Lung (tissue), 12 donors: ENCODE data around the gene RNF13. TPM values are rescaled to one million over a fixed set of nuclear protein-coding genes. Genes with fewer than 3 reads are reported as not detected.

Experiments
- ATAC-seq: fragments of 200-7000 bp; cut with Tn5 transposase; one replicate; pipeline ENCODE4 v1.9.1; 2020; ENCODE audit warnings: moderate number of reproducible peaks; ENCODE audit not compliant: insufficient read depth, low FRiP score
- DNase-seq, 3 donors: peaks; one replicate each; pipeline ENCODE4 v3.0.0-alpha.2; 2013 to 2017
- H3K27ac ChIP-seq, 2 donors: one replicate each; pipeline ENCODE4 v1.5.1; 2013; ENCODE audit warnings: mild to moderate bottlenecking in 2 of 2, moderate library complexity in 2 of 2, control low read depth in 1 of 2, inconsistent platforms in 1 of 2, low read depth in 1 of 2, low read length in 1 of 2
- H3K27me3 ChIP-seq, 3 donors: one replicate each; pipeline ENCODE4 v1.5.1; 2013; ENCODE audit warnings: low read length in 2 of 3; ENCODE audit not compliant: control insufficient read depth in 3 of 3, insufficient read depth in 3 of 3
- H3K36me3 ChIP-seq, 4 donors: one replicate each; pipeline ENCODE4 v1.5.1; 2013; ENCODE audit warnings: low read length in 4 of 4, mild to moderate bottlenecking in 1 of 4, moderate library complexity in 1 of 4; ENCODE audit not compliant: control insufficient read depth in 4 of 4, insufficient read depth in 4 of 4
- H3K4me1 ChIP-seq, 5 donors: one replicate each; pipeline ENCODE4 v1.5.1; 2013; ENCODE audit warnings: low read length in 5 of 5, mild to moderate bottlenecking in 2 of 5, moderate library complexity in 1 of 5; ENCODE audit not compliant: control insufficient read depth in 5 of 5, insufficient read depth in 5 of 5
- H3K4me3 ChIP-seq: one replicate; pipeline ENCODE4 v1.5.1; 2013; ENCODE audit warnings: mild to moderate bottlenecking, control low read depth, moderate library complexity
- H3K9ac ChIP-seq, 2 donors: one replicate each; pipeline ENCODE4 v1.5.1; 2013; ENCODE audit warnings: low read length in 2 of 2, control low read depth in 1 of 2; ENCODE audit not compliant: insufficient read depth in 1 of 2
- H3K9me3 ChIP-seq, 4 donors: one replicate each; pipeline ENCODE4 v1.5.1; 2013; ENCODE audit warnings: low read length in 3 of 4, mild to moderate bottlenecking in 1 of 4, moderate library complexity in 1 of 4; ENCODE audit not compliant: control insufficient read depth in 4 of 4, insufficient read depth in 3 of 4
- CTCF ChIP-seq: IDR thresholded peaks from 2 replicates; pipeline ENCODE4 v1.5.1; 2012; ENCODE audit warnings: mild to moderate bottlenecking; ENCODE audit errors: control extremely low read depth, extremely low read depth
- WGBS, 2 donors: extraction: QIAGEN DNeasy Blood & Tissue Kit; methylation state at CpG; one replicate each; pipeline ENCODE4 v1.1.7; 2013; 5-methylcytosine and 5-hydroxymethylcytosine counted together
- polyA plus RNA-seq, 2 donors: library from polyadenylated mRNA; stranded (reverse); fragments of 200-250 nt; gene quantifications; one replicate each; pipeline ENCODE4 v1.2.1, GENCODE V29; 2013
- total RNA-seq, 2 donors: library from RNA; depleted of rRNA in 1 of 2; stranded (reverse); fragments of >200 nt in 1 of 2; gene quantifications; one replicate each; pipeline ENCODE4 v1.2.1, GENCODE V29; 2014 to 2021
- donor health status: control.
- donor health status: control.
- donor health status: Bipolar disorder and iron deficiency.
- donor health status: healthy.
- donor health status: DM: yes; HTN: yes; CAD: no.

Gene RNF13
- total and polyA plus RNA-seq, 4 donors, result 56.2 to 170 (median 96.7) TPM

GRCh38 chr3:149816311-149816710 is 3.3 kb downstream of the RNF13 start:
- DNase-seq, result no peak
- no peak overlapping the region for H3K4me3 ChIP-seq
- no peak overlapping the region for H3K9ac ChIP-seq
- TF ChIP-seq CTCF, result no peak
- 39 to 64% methylated on average over 3 of the region's 3 CpGs for WGBS, 2 donors
- no peaks in the 10 kb centered on the region for H3K27me3 ChIP-seq
- peaks cover 0 to 19% (median 14%) of the 10 kb centered on the region in 5 donors for H3K4me1 ChIP-seq
- no peaks in the 10 kb centered on the region for H3K36me3 ChIP-seq
- H3K9me3 ChIP-seq, result no peaks in the 10 kb centered on the region
- H3K27ac ChIP-seq, result peak overlapping the region in 1 of 2 donors; percentile 29
- no peak for ATAC-seq

- Histone ChIP-seq H3K4me3 (no peak overlapping the region), H3K9ac (no peak overlapping the region), H3K27me3 (no peaks in the 10 kb centered on the region), H3K36me3 (no peaks in the 10 kb centered on the region), H3K4me1 (peaks cover 0 to 19% (median 14%) of the 10 kb centered on the region in 5 donors), H3K27ac (no peak overlapping the region), H3K9me3 (no peaks in the 10 kb centered on the region)
- DNase-seq (peak in 1 of 3 donors; percentile 14), ATAC-seq (no peak)
- WGBS, 2 donors, result 16 to 33% methylated on average over 2 of the region's 2 CpGs
- TF ChIP-seq CTCF, result no peak
These were observed 4.0 kb downstream of the RNF13 start for GRCh38 chr3:149816986-149817385.

DNA sequence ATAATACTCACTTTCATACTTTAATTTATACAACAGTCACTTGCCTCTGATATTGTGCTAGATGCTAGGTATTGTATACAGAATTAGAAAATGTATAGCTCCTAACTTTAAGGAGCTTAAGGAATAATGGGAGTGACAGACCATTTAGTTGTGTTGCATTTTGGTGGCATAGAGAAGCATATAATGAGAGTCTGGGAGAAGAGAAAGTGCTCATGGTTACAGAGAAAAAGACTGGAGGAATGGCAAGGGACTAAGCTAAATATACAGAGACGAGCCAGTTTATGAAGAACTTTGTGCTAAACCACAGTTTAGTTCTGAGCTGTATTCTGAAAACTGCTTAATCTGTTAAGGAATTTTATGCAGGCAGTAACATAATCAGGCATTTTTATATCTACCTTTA is 6.4 kb downstream of the RNF13 start:
- H3K9ac ChIP-seq, result no peak overlapping the region
- DNase-seq (no peak), ATAC-seq (no peak)
- no peaks in the 10 kb centered on the region for H3K36me3 ChIP-seq
- H3K9me3 ChIP-seq, result no peaks in the 10 kb centered on the region
- H3K4me1 ChIP-seq, result peaks cover 0 to 16% (median 10%) of the 10 kb centered on the region in 5 donors
- no peak overlapping the region for H3K4me3 ChIP-seq
- WGBS, 2 donors, result 75 to 79% methylated on average over 1 of the region's 1 CpG
- no peak overlapping the region for H3K27ac ChIP-seq
- no peak for TF ChIP-seq CTCF
- no peaks in the 10 kb centered on the region for H3K27me3 ChIP-seq

DNA sequence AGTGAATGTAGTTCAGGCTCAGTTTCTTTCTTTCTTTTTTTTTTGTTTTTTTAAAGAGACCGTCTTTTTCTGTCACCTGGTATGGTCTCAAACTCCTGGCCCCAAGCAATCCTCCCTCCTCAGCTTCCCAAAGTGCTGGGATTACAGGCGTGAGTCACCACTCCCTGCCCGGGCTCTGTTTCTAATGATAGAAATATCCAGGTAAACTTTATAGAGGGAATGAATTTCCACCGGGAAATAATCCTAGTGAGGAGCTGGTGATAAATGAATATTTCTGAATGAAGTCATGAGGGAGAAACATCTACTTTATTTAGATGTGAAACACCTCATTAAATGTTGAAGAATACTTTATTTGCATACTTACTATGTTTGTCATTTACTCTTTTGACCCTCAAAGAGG is 7.2 kb downstream of the RNF13 start:
- H3K27me3 ChIP-seq, result no peaks in the 10 kb centered on the region
- H3K27ac ChIP-seq, result no peak overlapping the region
- DNase-seq (no peak), ATAC-seq (no peak)
- WGBS, 2 donors, result 80 to 82% methylated on average over 4 of the region's 4 CpGs
- no peak overlapping the region for H3K4me3 ChIP-seq
- H3K9me3 ChIP-seq, result no peaks in the 10 kb centered on the region
- H3K9ac ChIP-seq, result no peak overlapping the region
- no peak for TF ChIP-seq CTCF
- peaks cover 0 to 16% (median 3%) of the 10 kb centered on the region in 5 donors for H3K4me1 ChIP-seq
- H3K36me3 ChIP-seq, result no peaks in the 10 kb centered on the region
